Adrenal gland (tissue), 12 donors: ENCODE measurements around the gene CD7. TPM values are rescaled to one million over a fixed set of nuclear protein-coding genes. Genes with fewer than 3 reads are reported as not detected.

Source experiments
- DNase-seq, 7 donors: peaks; one replicate each; pipeline ENCODE4 v3.0.0-alpha.2; 2019 to 2020
- H3K27ac ChIP-seq, 5 donors: fragments of 200-600 bp; sonication (generic) in 4 of 5; 1 replicate in 3 of 5; 2 replicates in 2 of 5; pipeline versions ENCODE4 v1.5.1 to v1.8.0; 2016 to 2020; ENCODE audit warnings: mild to moderate bottlenecking in 1 of 5
- H3K27me3 ChIP-seq: fragments of 200-600 bp; 2 replicates; pipeline ENCODE4 v1.8.0; 2021
- H3K36me3 ChIP-seq, 2 donors: fragments of 200-600 bp; replicated peaks in 1 of 2; 1 replicate in 1 of 2; 2 replicates in 1 of 2; pipeline versions ENCODE4 v1.5.1 to v1.8.0; 2018 to 2022
- H3K4me1 ChIP-seq, 2 donors: fragments of 200-600 bp; replicated peaks in 1 of 2; 1 replicate in 1 of 2; 2 replicates in 1 of 2; pipeline versions ENCODE4 v1.5.1 to v1.8.0; 2018 to 2021
- H3K4me3 ChIP-seq, 4 donors: fragments of 200-600 bp; sonication (generic) in 3 of 4; one replicate each; pipeline ENCODE4 v1.5.1; 2016 to 2018
- H3K9me3 ChIP-seq, 3 donors: fragments of 200-600 bp; sonication (generic) in 1 of 3; replicated peaks in 1 of 3; 1 replicate in 2 of 3; 2 replicates in 1 of 3; pipeline versions ENCODE4 v1.5.1 to v1.8.0; 2016 to 2021
- POLR2A ChIP-seq, 2 donors: fragments of 450-650 bp; IDR thresholded peaks; one replicate each; pipeline ENCODE4 v1.6.1; 2017; ENCODE audit warnings: antibody characterized with exemption in 2 of 2, mild to moderate bottlenecking in 2 of 2, moderate library complexity in 1 of 2
- WGBS, 4 donors: extraction: QIAGEN DNeasy Blood & Tissue Kit in 2 of 4; methylation state at CpG; one replicate each; pipeline versions ENCODE4 v1.1.5 to v1.1.7; 2013 to 2017; 5-methylcytosine and 5-hydroxymethylcytosine counted together
- intact Hi-C, 2 donors: fragments of 100-400 bp; cut with DNase I; formaldehyde crosslinking; loops; one replicate each; pipeline versions ENCODE4 v1.14.1 to v1.15.0; 2022 to 2023
- polyA plus RNA-seq, 3 donors: library from polyadenylated mRNA; stranded (reverse); fragments of 200-250 nt in 2 of 3; fragments of 350-450 nt in 1 of 3; fragmentation: Illumina TruSeq in 1 of 3; extraction: RNeasy Lipid Tissue Mini Kit (QIAGEN cat#74804) in 1 of 3; gene quantifications; one replicate each; pipeline ENCODE4 v1.2.3, GENCODE V29; 2013 to 2014
- total RNA-seq, 9 donors: library from RNA; depleted of rRNA in 4 of 9; stranded (reverse); fragments of >200 nt in 4 of 9; fragments of 120-200 nt in 1 of 9; fragmentation: NEBNext Ultra II Directional in 1 of 9; extraction: Animal tissue kit (Norgen Biotek cat#: 25700) in 1 of 9; gene quantifications; one replicate each; pipeline versions ENCODE4 v1.1.0 to v1.2.4, GENCODE V29; 2013 to 2023
- TF ChIP-seq, protein P1 (sequence below), 6 experiments: fragments of 450-650 bp in 4 of 6; fragments of 200-600 bp in 2 of 6; sonication (generic) in 1 of 6; IDR thresholded peaks; 1 replicate in 5 of 6; 2 replicates in 1 of 6; pipeline versions ENCODE4 v1.5.1 to v1.8.0; 2016 to 2021; ENCODE audit warnings: antibody characterized with exemption in 6 of 6, mild to moderate bottlenecking in 2 of 6, moderate library complexity in 1 of 6
- donor health status: healthy with polysubstance abuse.
- donor health status: Bipolar disorder and iron deficiency.
- donor health status: DM: yes; HTN: yes; CAD: no.
- donor health status: DM: no; HTN: no; CAD: no.
- donor health status: DM: no; HTN: no; CAD: no.
- donor health status: DM: yes; HTN: yes; CAD: no.

The CD7 gene
- total and polyA plus RNA-seq, 12 donors = 0.11 to 4.2 (median 1.6) TPM; not detected in 2

DNA sequence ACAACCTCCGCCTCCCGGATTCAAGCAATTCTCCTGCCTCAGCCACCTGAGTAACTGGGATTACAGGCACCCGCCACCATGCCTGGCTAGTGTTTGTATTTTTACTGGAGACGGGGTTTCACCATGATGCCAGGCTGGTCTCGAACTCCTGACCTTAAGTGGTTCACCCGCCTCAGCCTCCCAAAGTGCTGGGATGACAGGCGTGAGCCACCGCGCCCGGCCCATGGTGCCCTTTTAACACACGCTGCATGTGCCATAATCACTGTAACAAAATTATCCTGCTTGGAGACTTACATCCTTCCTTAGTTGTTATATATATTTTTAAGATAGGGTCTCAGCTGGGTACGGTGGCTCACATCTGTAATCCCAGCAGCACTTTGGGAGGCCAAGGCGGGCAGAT is 5.4 kb downstream of the CD7 start:
- 76 to 92% (median 88%) methylated on average over 13 of the region's 13 CpGs for WGBS, 4 donors
- Histone ChIP-seq H3K9me3 (no peaks in the 10 kb centered on the region), H3K27ac (no peak overlapping the region), H3K27me3 (peaks cover 5% of the 10 kb centered on the region), H3K4me1 (no peaks in the 10 kb centered on the region), H3K4me3 (no peak overlapping the region), H3K36me3 (no peaks in the 10 kb centered on the region)
- intact Hi-C loops = loop anchor here in 1 of 2 donors (10.0 kb wide), 1 partner anchor 277 kb away; the partner anchor contains the start of genes DCXR and RAC3
- TF ChIP-seq, protein P1, sequence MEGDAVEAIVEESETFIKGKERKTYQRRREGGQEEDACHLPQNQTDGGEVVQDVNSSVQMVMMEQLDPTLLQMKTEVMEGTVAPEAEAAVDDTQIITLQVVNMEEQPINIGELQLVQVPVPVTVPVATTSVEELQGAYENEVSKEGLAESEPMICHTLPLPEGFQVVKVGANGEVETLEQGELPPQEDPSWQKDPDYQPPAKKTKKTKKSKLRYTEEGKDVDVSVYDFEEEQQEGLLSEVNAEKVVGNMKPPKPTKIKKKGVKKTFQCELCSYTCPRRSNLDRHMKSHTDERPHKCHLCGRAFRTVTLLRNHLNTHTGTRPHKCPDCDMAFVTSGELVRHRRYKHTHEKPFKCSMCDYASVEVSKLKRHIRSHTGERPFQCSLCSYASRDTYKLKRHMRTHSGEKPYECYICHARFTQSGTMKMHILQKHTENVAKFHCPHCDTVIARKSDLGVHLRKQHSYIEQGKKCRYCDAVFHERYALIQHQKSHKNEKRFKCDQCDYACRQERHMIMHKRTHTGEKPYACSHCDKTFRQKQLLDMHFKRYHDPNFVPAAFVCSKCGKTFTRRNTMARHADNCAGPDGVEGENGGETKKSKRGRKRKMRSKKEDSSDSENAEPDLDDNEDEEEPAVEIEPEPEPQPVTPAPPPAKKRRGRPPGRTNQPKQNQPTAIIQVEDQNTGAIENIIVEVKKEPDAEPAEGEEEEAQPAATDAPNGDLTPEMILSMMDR (IDR thresholded peaks at IDR 0.05) = no peak
- TF ChIP-seq POLR2A (IDR thresholded peaks at IDR 0.05) = no peak
- DNase-seq = no peak

DNA sequence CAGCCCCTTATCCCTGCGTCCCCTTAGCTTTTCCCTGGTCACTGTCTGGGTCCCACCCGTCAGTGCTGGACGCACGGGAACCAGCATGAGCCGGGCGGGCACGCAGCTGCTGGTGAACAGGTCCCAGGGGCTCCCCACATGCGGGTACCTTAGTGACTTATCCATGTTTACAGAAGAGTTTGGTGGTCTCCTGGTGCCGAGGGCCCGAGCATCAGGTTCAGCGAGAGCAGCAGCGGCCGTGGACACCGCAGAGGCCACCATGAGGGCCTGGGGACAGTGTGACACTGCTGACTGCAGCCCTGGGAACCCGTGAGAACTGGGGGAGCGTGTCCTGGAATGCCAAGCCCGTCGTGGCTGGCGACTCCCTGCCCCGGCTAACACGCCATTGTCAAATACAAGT is 6.5 kb downstream of the CD7 start:
- Histone ChIP-seq H3K9me3 (no peaks in the 10 kb centered on the region), H3K27ac (no peak overlapping the region), H3K4me1 (no peaks in the 10 kb centered on the region), H3K27me3 (peaks cover 5% of the 10 kb centered on the region), H3K36me3 (no peaks in the 10 kb centered on the region), H3K4me3 (no peak overlapping the region)
- intact Hi-C loops = loop anchor here in 1 of 2 donors (10.0 kb wide), 1 partner anchor 276 kb away; the partner anchor contains the start of genes DCXR and RAC3
- DNase-seq = no peak
- TF ChIP-seq, protein P1 (IDR thresholded peaks at IDR 0.05) = no peak
- TF ChIP-seq POLR2A (IDR thresholded peaks at IDR 0.05) = no peak
- WGBS, 4 donors = 81 to 86% (median 84%) methylated on average over 13 to 21 of the region's 21 CpGs

DNA sequence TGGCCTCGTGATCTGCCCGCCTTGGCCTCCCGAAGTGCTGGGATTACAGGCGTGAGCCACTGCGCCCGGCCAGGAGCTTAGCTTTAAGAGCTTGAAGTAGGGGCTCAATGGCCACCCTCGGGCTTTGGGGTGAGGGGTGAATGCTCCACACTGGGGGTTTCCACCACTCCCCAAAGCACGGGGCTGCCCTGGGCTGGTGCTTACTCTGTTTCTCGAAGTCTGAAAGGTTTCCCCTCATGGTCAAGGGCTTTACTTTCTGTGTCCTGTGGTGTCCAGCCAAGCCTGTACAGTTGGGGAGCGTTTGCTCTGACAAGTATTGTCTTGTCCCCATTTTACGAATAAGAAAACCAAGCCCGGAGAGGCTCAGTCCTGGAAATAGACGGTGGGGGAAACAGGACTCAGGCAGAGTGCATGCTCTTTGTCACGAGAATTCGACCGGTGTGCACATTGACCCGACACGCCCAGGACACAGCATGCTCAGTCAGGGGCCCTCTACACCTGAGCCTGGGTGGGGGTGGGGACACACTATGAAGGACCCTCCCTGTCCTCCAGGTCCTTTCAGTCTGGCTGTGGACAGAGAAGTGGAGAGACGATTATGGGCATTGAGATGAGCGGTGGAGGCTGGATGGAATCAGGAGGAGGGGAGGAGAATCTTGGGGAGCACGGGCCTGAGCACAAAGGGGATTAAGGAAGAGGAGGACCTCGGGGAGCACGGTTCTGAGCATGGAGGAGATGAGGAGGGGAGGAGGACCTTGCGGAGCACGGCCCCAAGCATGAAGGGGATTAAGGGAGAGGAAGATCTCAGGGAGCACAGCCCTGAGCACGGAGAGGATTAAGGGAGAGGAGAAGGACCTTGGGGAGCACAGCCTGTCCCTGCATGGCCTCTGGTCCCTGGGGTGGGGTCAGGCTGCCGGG is 7.5 kb downstream of the CD7 start:
- 71 to 83% (median 80%) methylated on average over 25 to 27 of the region's 27 CpGs for WGBS, 4 donors
- Histone ChIP-seq H3K36me3 (no peaks in the 10 kb centered on the region), H3K27ac (no peak overlapping the region), H3K4me3 (no peak overlapping the region), H3K27me3 (peaks cover 5% of the 10 kb centered on the region), H3K4me1 (no peaks in the 10 kb centered on the region), H3K9me3 (no peaks in the 10 kb centered on the region)
- no peak for TF ChIP-seq POLR2A (IDR thresholded peaks at IDR 0.05)
- TF ChIP-seq, protein P1 (IDR thresholded peaks at IDR 0.05) = no peak
- DNase-seq = no peak
- intact Hi-C loops = loop anchor here in 1 of 2 donors (10.0 kb wide), 1 partner anchor 275 kb away; the partner anchor contains the start of genes DCXR and RAC3

DNA sequence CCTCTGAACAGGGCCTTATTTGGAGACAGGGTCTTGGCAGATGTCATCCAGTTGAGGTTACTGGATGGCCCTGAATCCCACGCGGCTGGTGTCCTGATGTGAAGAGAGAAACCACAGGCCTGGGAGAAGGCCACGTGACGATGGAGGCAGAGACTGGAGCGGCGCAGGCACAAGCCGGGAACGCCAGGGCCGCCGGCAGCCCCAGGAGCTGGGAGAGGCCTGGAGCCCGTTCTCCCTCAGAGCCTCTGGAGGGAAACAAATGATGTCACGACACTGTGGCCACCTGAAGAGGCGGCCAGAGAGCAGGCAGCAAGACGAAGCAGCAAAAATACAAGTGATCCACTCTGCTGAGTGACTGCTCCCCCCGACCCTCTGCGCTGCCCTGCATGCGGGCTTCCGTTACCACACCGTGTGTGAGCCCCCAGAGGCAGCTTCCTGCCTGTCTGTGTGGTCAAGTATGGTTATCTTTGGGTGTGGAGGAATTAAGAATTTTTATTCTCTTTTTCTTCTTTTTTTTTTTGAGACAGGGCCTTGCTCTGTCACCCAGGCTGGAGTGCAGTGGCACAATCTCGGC is 11.6 kb downstream of the CD7 start:
- Histone ChIP-seq H3K27ac (no peak overlapping the region), H3K36me3 (no peaks in the 10 kb centered on the region), H3K4me3 (no peak overlapping the region), H3K4me1 (no peaks in the 10 kb centered on the region), H3K27me3 (no peaks in the 10 kb centered on the region), H3K9me3 (no peaks in the 10 kb centered on the region)
- 77 to 91% (median 83%) methylated on average over 15 to 20 of the region's 20 CpGs for WGBS, 4 donors
- TF ChIP-seq, protein P1 (IDR thresholded peaks at IDR 0.05) = no peak
- no peak for TF ChIP-seq POLR2A (IDR thresholded peaks at IDR 0.05)
- DNase-seq = no peak
- intact Hi-C loops = no loop called here
